ENCODE data around the gene TRIP13. TPM values are rescaled to one million over a fixed set of nuclear protein-coding genes. Genes with fewer than 3 reads are reported as not detected.
"Not testable (repeated sequence)": the region's sequence is repeated elsewhere in the genome, so short reads cannot be mapped to it uniquely, and the experiment has no call there.

TRIP13 gene
- total RNA-seq, 2 donors from 2014 or later = 1.0 to 2.6 TPM

- no peak for ATAC-seq
- no peak for DNase-seq
- Mint-ChIP-seq H3K27ac (no peak overlapping the region), H3K27me3 (peaks cover 10% of the 10 kb centered on the region), H3K36me3 (ENCODE audit: low read depth) (no peaks in the 10 kb centered on the region), H3K4me1 (peaks cover 10% of the 10 kb centered on the region), H3K4me3 (no peak overlapping the region)
- no peaks in the 10 kb centered on the region for H3K9me3 ChIP-seq (ENCODE audit: control insufficient read depth, low read length, poor library complexity, severe bottlenecking)
Observed at GRCh38 chr5:851076-851475, 41.6 kb upstream of the TRIP13 start.

DNA sequence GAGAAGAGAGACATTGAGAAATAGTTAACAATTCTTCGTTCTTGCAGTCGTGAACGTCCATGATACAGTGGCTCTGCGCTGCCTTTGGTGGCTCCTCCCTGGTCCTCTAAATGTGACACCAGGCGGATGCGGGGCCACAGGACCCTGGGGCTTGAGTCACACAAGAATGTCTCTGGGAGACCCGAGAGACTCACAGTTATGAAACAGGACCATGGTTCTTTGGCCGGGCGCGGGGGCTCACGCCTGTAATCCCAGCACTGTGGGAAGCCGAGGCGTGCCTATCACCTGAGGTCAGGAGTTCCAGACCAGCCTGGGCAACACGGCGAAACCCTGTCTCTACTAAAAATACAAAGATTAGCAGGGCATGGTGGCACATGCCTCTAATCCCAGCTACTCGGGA is 41.1 kb upstream of the TRIP13 start:
- Mint-ChIP-seq H3K36me3 (ENCODE audit: low read depth) (no peaks in the 10 kb centered on the region), H3K4me3 (no peak overlapping the region), H3K27me3 (peaks cover 10% of the 10 kb centered on the region), H3K4me1 (peaks cover 7% of the 10 kb centered on the region), H3K27ac (no peak overlapping the region)
- no peak for ATAC-seq
- no peaks in the 10 kb centered on the region for H3K9me3 ChIP-seq (ENCODE audit: control insufficient read depth, low read length, poor library complexity, severe bottlenecking)
- no peak for DNase-seq

GRCh38 chr5:852018-852417 is 40.7 kb upstream of the TRIP13 start:
- Mint-ChIP-seq H3K27me3 (peaks cover 10% of the 10 kb centered on the region), H3K4me1 (peaks cover 3% of the 10 kb centered on the region), H3K27ac (no peak overlapping the region), H3K4me3 (no peak overlapping the region), H3K36me3 (ENCODE audit: low read depth) (no peaks in the 10 kb centered on the region)
- H3K9me3 ChIP-seq (ENCODE audit: control insufficient read depth, low read length, poor library complexity, severe bottlenecking) = no peaks in the 10 kb centered on the region
- no peak for ATAC-seq
- no peak for DNase-seq

- Mint-ChIP-seq H3K4me1 (peaks cover 5% of the 10 kb centered on the region), H3K36me3 (ENCODE audit: low read depth) (no peaks in the 10 kb centered on the region), H3K27me3 (peaks cover 10% of the 10 kb centered on the region), H3K27ac (no peak overlapping the region), H3K4me3 (no peak overlapping the region)
- no peaks in the 10 kb centered on the region for H3K9me3 ChIP-seq (ENCODE audit: control insufficient read depth, low read length, poor library complexity, severe bottlenecking)
- ATAC-seq (no peak), DNase-seq (no peak)
Observed at GRCh38 chr5:852431-853401, 40.0 kb upstream of the TRIP13 start.

- not testable (repeated sequence) for H3K4me1 Mint-ChIP-seq; H3K27ac Mint-ChIP-seq; H3K27me3 Mint-ChIP-seq; H3K9me3 ChIP-seq (ENCODE audit: control insufficient read depth, low read length, poor library complexity, severe bottlenecking); H3K4me3 Mint-ChIP-seq; ATAC-seq; DNase-seq; H3K36me3 Mint-ChIP-seq (ENCODE audit: low read depth)
Observed at GRCh38 chr5:853416-854090, 39.1 kb upstream of the TRIP13 start.

DNA sequence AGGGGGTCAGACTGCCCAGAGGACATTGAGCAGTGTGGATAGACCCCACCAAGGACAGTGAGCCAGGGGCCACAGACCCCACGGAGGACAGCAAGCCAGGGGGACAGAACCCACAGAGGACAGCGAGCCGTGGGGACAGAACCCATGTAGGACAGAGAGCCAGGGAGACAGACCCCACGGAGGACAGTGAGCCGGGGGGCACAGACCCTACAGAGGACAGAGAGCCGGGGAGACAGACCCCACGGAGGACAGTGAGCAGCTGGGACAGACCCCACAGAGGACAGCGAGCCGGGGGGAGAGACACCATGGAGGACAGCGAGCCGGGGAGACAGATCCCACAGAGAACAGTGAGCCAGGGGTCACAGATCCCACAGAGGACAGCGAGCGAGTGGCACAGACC is 38.5 kb upstream of the TRIP13 start:
- H3K27ac Mint-ChIP-seq = no peak overlapping the region
- H3K4me1 Mint-ChIP-seq = peaks cover 8% of the 10 kb centered on the region
- DNase-seq (no peak), ATAC-seq (no peak)
- no peaks in the 10 kb centered on the region for H3K9me3 ChIP-seq (ENCODE audit: control insufficient read depth, low read length, poor library complexity, severe bottlenecking)
- H3K27me3 Mint-ChIP-seq = peaks cover 10% of the 10 kb centered on the region
- H3K4me3 Mint-ChIP-seq = peak overlapping the region; percentile 25
- H3K36me3 Mint-ChIP-seq (ENCODE audit: low read depth) = no peaks in the 10 kb centered on the region

DNA sequence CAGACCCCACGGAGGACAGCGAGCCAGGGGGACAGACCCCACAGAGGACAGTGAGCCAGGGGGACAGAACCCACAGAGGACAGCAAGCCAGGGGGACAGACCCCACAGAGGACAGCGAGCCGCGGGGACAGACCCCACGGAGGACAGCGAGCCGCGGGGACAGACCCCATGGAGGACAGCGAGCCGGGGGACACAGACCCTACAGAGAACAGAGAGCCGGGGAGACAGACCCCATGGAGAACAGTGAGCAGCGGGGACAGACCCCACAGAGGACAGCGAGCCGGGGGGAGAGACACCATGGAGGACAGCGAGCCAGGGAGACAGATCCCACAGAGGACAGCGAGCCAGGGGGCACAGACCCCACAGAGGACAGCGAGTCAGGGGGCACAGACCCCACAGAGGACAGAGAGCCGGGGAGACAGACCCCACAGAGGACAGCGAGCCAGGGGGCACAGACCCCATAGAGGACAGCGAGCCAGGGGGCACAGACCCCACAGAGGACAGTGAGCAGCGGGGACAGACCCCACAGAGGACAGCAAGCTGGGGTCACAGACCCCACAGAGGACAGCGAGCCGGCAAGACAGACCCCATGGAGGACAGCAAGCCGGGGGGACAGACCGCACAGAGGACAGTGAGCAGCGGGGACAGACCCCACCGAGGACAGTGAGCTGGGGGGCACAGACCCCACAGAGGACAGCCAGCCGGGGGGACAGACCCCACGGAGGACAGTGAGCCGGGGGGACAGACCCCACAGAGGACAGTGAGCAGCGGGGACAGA is 37.5 kb upstream of the TRIP13 start:
- Mint-ChIP-seq H3K27me3 (peaks cover 10% of the 10 kb centered on the region), H3K27ac (no peak overlapping the region), H3K36me3 (ENCODE audit: low read depth) (no peaks in the 10 kb centered on the region), H3K4me3 (no peak overlapping the region), H3K4me1 (peaks cover 8% of the 10 kb centered on the region)
- ATAC-seq = no peak
- H3K9me3 ChIP-seq (ENCODE audit: control insufficient read depth, low read length, poor library complexity, severe bottlenecking) = no peaks in the 10 kb centered on the region
- DNase-seq = no peak

DNA sequence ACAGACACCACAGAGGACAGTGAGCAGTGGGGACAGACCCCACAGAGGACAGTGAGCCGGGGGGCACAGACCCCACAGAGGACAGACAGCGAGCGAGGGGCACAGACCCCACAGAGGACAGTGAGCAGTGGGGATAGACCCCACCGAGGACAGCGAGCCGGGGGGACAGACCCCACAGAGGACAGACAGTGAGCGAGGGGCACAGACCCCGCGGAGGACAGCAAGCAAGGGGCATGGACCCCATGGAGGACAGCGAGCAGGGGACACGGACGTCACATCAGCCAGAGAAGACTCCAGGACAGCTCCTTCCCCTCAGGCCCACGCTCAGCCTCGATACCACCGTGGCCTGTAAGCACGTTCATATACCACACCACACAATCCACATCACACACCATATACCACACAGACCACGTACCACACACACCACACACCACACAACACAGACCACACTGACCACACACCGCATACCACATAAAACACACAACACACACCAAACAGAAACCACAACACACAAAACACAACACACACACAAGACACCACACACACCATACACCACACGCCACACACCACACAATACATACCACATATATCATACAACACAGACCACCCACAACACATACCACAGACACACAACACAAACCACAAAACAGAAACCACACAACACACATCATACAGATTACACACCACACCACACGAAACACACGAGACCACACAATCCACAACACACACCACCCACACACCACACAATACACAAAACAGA is 36.7 kb upstream of the TRIP13 start:
- no peak for DNase-seq

DNA sequence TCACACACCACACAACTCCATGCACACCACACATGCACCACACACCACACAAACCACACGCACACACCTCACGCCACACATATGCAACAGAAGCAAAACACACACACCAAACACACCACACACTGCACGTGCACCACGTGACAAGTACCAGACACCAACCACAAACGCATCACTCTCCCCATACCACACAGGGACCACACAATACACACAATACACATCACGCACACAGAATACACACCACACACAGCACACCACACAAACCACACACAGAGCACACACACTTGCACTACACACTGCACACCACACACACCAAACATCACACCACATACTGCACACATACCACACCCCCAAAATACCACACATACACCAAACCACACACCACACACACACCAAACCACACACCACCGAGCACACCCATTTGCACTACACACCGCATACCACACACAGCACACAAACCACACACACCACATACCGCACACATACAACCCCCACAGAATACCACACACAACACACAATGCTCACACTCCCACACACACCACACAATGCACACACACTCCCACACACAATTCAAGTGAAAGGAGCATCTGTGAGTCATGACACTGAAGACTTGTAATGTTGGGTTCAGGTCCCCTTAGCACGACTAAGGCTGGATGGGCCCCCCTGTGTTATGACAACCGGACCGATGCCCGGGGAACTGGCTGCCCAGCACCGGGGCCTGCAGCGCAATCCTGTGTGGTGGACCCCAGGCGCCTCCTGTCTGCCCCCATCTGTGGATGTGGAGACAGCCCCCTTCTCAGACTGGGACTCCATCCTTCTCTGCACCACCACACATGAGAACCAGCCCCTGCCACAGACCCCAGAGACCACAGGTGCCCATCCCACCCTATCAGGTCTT is 35.9 kb upstream of the TRIP13 start:
- ATAC-seq (peak; percentile 24), DNase-seq (no peak)
- H3K4me1 Mint-ChIP-seq = peaks cover 9% of the 10 kb centered on the region
- H3K27ac Mint-ChIP-seq = no peak overlapping the region
- peaks cover 7% of the 10 kb centered on the region for H3K27me3 Mint-ChIP-seq
- no peaks in the 10 kb centered on the region for H3K36me3 Mint-ChIP-seq (ENCODE audit: low read depth)
- H3K9me3 ChIP-seq (ENCODE audit: control insufficient read depth, low read length, poor library complexity, severe bottlenecking) = no peaks in the 10 kb centered on the region
- no peak overlapping the region for H3K4me3 Mint-ChIP-seq

More for the DNA sequence above, 36.7 kb upstream of the TRIP13 start:
- ATAC-seq = peak; percentile 50
- Mint-ChIP-seq H3K27me3 (peaks cover 10% of the 10 kb centered on the region), H3K4me3 (no peak overlapping the region), H3K4me1 (peaks cover 9% of the 10 kb centered on the region), H3K27ac (no peak overlapping the region), H3K36me3 (ENCODE audit: low read depth) (no peaks in the 10 kb centered on the region)
- no peaks in the 10 kb centered on the region for H3K9me3 ChIP-seq (ENCODE audit: control insufficient read depth, low read length, poor library complexity, severe bottlenecking)

GRCh38 chr5:858726-859125 is 34.0 kb upstream of the TRIP13 start:
- H3K9me3 ChIP-seq (ENCODE audit: control insufficient read depth, low read length, poor library complexity, severe bottlenecking) = no peaks in the 10 kb centered on the region
- Mint-ChIP-seq H3K4me1 (peaks cover 7% of the 10 kb centered on the region), H3K27me3 (no peaks in the 10 kb centered on the region), H3K36me3 (ENCODE audit: low read depth) (no peaks in the 10 kb centered on the region), H3K4me3 (no peak overlapping the region), H3K27ac (peak overlapping the region; percentile 17)
- ATAC-seq (no peak), DNase-seq (no peak)

DNA sequence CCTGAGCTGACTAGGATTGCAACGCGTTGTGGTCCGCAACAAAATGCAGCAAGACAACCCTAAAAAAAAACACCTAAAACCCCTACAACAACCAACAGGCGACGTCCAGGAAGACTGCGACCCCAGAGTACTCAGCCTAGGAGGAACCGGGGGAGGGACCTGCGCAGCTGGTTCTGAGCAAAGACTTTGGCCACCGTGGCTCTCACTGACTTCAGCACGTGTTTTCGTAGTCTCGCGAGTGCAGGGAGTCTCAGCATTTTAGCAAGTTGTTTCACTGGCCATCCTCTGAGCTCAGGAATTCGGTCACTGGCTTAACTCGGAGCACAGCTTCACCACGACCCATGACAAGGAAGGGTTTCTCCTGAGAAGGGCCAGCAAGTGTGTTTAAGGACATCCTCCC is 33.3 kb upstream of the TRIP13 start:
- H3K27ac Mint-ChIP-seq = peak overlapping the region; percentile 17

DNA sequence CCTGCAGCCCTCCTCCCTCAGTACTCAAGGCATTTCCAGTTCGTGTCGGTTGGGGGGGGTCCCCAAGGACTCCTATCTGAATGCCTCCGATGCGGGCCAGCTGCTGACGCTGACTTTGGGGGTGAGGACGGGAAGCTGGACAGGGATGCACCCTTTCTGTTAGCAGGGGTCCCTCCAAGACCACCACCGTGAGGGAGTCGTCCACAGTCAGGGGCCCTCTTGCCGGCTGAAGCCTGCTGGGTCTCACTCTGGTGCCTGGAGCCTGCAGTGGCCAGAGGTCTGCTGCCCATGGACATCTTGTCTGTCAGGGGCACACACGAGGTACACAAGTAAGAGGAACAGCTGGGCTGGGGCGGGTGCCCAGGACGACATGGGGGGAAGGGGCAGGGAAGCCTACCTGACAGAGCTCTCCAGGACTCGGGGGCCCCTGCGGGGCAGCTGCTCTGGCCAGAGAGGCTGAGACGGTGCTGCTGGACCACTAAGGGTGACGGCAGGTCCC is 32.8 kb upstream of the TRIP13 start:
- Mint-ChIP-seq H3K4me3 (no peak overlapping the region), H3K27me3 (no peaks in the 10 kb centered on the region), H3K4me1 (peaks cover 7% of the 10 kb centered on the region), H3K27ac (peak overlapping the region; percentile 17), H3K36me3 (ENCODE audit: low read depth) (peaks cover 2% of the 10 kb centered on the region)
- DNase-seq = no peak
- ATAC-seq = no peak
- H3K9me3 ChIP-seq (ENCODE audit: control insufficient read depth, low read length, poor library complexity, severe bottlenecking) = no peaks in the 10 kb centered on the region

More for the DNA sequence above, 33.3 kb upstream of the TRIP13 start:
- H3K9me3 ChIP-seq (ENCODE audit: control insufficient read depth, low read length, poor library complexity, severe bottlenecking) = no peaks in the 10 kb centered on the region
- no peaks in the 10 kb centered on the region for H3K27me3 Mint-ChIP-seq
- ATAC-seq (no peak), DNase-seq (no peak)
- H3K36me3 Mint-ChIP-seq (ENCODE audit: low read depth) = peaks cover 2% of the 10 kb centered on the region
- peaks cover 7% of the 10 kb centered on the region for H3K4me1 Mint-ChIP-seq
- H3K4me3 Mint-ChIP-seq = no peak overlapping the region

All from T-helper 17 cell (primary cell).